ENCODE measurements around the gene METTL24. TPM values are rescaled to one million over a fixed set of nuclear protein-coding genes. Genes with fewer than 3 reads are reported as not detected.
"Not testable (repeated sequence)": the region's sequence is repeated elsewhere in the genome, so short reads cannot be mapped to it uniquely, and the experiment has no call there.

Gene METTL24
- total RNA-seq, 1 donor from 2014 or later = 2.7 TPM

GRCh38 chr6:110239526-110240274 lies 118.4 kb downstream of the METTL24 start:
- intact Hi-C loops (cut with DNase I) = no loop called here
- DNase-seq (ENCODE audit: low spot score) (no peak), ATAC-seq (no peak)

GRCh38 chr6:110236007-110236406 lies 122.1 kb downstream of the METTL24 start:
- DNase-seq (ENCODE audit: low spot score); intact Hi-C loops (cut with DNase I): not testable (repeated sequence)

GRCh38 chr6:110233770-110234374 lies 124.3 kb downstream of the METTL24 start:
- DNase-seq (ENCODE audit: low spot score) = no peak
- no peak for ATAC-seq
- intact Hi-C loops (cut with DNase I) = no loop called here

More at GRCh38 chr6:110236007-110236406, 122.1 kb downstream of the METTL24 start:
- not testable (repeated sequence) for ATAC-seq

- ATAC-seq (no peak), DNase-seq (ENCODE audit: low spot score) (no peak)
- intact Hi-C loops (cut with DNase I) = no loop called here
Observed at GRCh38 chr6:110232450-110232849, 125.7 kb downstream of the METTL24 start.

- no peak for DNase-seq (ENCODE audit: low spot score)
- intact Hi-C loops (cut with DNase I) = no loop called here
- no peak for ATAC-seq
Observed at GRCh38 chr6:110226261-110226660, 131.9 kb downstream of the METTL24 start.

- intact Hi-C loops (cut with DNase I) = no loop called here
- ATAC-seq (no peak), DNase-seq (ENCODE audit: low spot score) (no peak)
Observed at GRCh38 chr6:110221738-110222137, 136.4 kb downstream of the METTL24 start.

- ATAC-seq (no peak), DNase-seq (ENCODE audit: low spot score) (no peak)
- intact Hi-C loops (cut with DNase I) = no loop called here
Observed at GRCh38 chr6:110217266-110217665, 140.9 kb downstream of the METTL24 start.

- no peak for ATAC-seq
- no peak for DNase-seq (ENCODE audit: low spot score)
- intact Hi-C loops (cut with DNase I) = no loop called here
Observed at GRCh38 chr6:110216140-110216539, 142.0 kb downstream of the METTL24 start.

- intact Hi-C loops (cut with DNase I) = no loop called here
- DNase-seq (ENCODE audit: low spot score) = no peak
- no peak for ATAC-seq
Observed at GRCh38 chr6:110214338-110214737, 143.8 kb downstream of the METTL24 start.

GRCh38 chr6:110211753-110212152 lies 146.4 kb downstream of the METTL24 start:
- DNase-seq (ENCODE audit: low spot score) = no peak
- intact Hi-C loops (cut with DNase I) = no loop called here
- no peak for ATAC-seq

GRCh38 chr6:110207652-110208051 lies 150.5 kb downstream of the METTL24 start:
- DNase-seq (ENCODE audit: low spot score) (no peak), ATAC-seq (no peak)
- intact Hi-C loops (cut with DNase I) = no loop called here

- ATAC-seq (no peak), DNase-seq (ENCODE audit: low spot score) (no peak)
- intact Hi-C loops (cut with DNase I) = no loop called here
Observed at GRCh38 chr6:110201151-110201884, 156.8 kb downstream of the METTL24 start.

GRCh38 chr6:110198561-110198960 lies 159.6 kb downstream of the METTL24 start:
- ATAC-seq (no peak), DNase-seq (ENCODE audit: low spot score) (no peak)
- intact Hi-C loops (cut with DNase I) = no loop called here

GRCh38 chr6:110196874-110197273 lies 161.3 kb downstream of the METTL24 start:
- intact Hi-C loops (cut with DNase I) = no loop called here
- no peak for DNase-seq (ENCODE audit: low spot score)
- no peak for ATAC-seq

GRCh38 chr6:110195639-110196038 lies 162.5 kb downstream of the METTL24 start:
- DNase-seq (ENCODE audit: low spot score) (no peak), ATAC-seq (no peak)
- intact Hi-C loops (cut with DNase I) = no loop called here

Other genes starting within 250 kb of the METTL24 start
- 9.6 TPM for gene WASF1, start 178.7 kb downstream of the METTL24 start, total RNA-seq
- gene CDC40, start 177.9 kb downstream of the METTL24 start, total RNA-seq = 20.7 TPM
- gene DDO, start 57.2 kb upstream of the METTL24 start, total RNA-seq = 1.3 TPM
- 0.22 TPM for gene SLC22A16, start 118.3 kb upstream of the METTL24 start, total RNA-seq